ENCODE measurements around the gene DIS3L2. TPM values are rescaled to one million over a fixed set of nuclear protein-coding genes. Genes with fewer than 3 reads are reported as not detected.

DIS3L2 gene
- total and polyA plus RNA-seq, 2 experiments from 2014 or later = 15.2 to 25.3 TPM

DNA sequence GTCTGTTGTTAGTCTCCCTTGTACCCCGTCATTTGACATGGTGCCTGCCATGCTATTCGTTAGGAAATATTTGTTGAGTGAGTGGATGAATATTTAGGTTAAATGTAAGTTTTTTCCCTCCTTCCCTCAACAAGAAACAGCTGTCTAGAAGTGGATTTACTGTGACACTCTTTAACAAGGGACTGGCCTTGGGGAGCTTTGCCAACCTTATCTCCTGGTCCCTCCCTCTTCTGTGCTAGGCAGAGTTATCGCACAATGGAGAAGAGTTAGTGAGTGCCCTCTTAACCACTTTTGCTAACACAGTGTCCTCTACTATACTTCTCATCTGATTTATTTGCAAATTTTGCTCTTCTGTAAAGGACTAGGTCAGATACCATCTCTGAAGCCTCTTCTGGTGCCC is 61.2 kb downstream of the DIS3L2 start:
- no peaks in the 10 kb centered on the region; the same call in 1 of the 2 replicates for H4K20me1 ChIP-seq (replicated peaks; ENCODE audit: insufficient read depth)
- no peaks in the 10 kb centered on the region for H3F3A ChIP-seq (replicated peaks; ENCODE audit: low read depth)
- no peaks in the 10 kb centered on the region for H3K27me3 ChIP-seq (ENCODE audit: insufficient read depth)
- H3K9me2 ChIP-seq (ENCODE audit: insufficient read depth) = no peaks in the 10 kb centered on the region
- ATAC-seq (no peak), DNase-seq (ENCODE audit: low spot score) (no peak)
- no peaks in the 10 kb centered on the region for H3K27me3 Mint-ChIP-seq (ENCODE audit: insufficient read depth, low read depth, poor library complexity)
- H3K79me2 ChIP-seq (replicated peaks; ENCODE audit: insufficient read depth) = no peaks in the 10 kb centered on the region
- H3K36me3 Mint-ChIP-seq (ENCODE audit: low read depth) = no peaks in the 10 kb centered on the region; the same call in 2 of the 3 replicates
- H3K27ac ChIP-seq (ENCODE audit: low read depth) = no peak overlapping the region
- H3K27ac Mint-ChIP-seq = no peak overlapping the region
- H3K36me3 ChIP-seq (ENCODE audit: insufficient read depth) = peaks cover 8% of the 10 kb centered on the region; the same call in 1 of the 2 replicates
- no peaks in the 10 kb centered on the region for H3K4me1 Mint-ChIP-seq
- no peaks in the 10 kb centered on the region; the same call in 1 of the 2 replicates for H3K4me1 ChIP-seq (ENCODE audit: insufficient read depth)
- H3K4me2 ChIP-seq = no peak overlapping the region
- no peaks in the 10 kb centered on the region for H3K9me3 Mint-ChIP-seq
- H3K4me3 ChIP-seq = no peak overlapping the region
- TF ChIP-seq, protein P1, sequence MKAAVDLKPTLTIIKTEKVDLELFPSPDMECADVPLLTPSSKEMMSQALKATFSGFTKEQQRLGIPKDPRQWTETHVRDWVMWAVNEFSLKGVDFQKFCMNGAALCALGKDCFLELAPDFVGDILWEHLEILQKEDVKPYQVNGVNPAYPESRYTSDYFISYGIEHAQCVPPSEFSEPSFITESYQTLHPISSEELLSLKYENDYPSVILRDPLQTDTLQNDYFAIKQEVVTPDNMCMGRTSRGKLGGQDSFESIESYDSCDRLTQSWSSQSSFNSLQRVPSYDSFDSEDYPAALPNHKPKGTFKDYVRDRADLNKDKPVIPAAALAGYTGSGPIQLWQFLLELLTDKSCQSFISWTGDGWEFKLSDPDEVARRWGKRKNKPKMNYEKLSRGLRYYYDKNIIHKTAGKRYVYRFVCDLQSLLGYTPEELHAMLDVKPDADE (IDR thresholded peaks at IDR 0.05) = no peak
- TF ChIP-seq STAT1 (IDR thresholded peaks at IDR 0.05; ENCODE audit: unreplicated experiment) = no peak
- TF ChIP-seq, protein P2, sequence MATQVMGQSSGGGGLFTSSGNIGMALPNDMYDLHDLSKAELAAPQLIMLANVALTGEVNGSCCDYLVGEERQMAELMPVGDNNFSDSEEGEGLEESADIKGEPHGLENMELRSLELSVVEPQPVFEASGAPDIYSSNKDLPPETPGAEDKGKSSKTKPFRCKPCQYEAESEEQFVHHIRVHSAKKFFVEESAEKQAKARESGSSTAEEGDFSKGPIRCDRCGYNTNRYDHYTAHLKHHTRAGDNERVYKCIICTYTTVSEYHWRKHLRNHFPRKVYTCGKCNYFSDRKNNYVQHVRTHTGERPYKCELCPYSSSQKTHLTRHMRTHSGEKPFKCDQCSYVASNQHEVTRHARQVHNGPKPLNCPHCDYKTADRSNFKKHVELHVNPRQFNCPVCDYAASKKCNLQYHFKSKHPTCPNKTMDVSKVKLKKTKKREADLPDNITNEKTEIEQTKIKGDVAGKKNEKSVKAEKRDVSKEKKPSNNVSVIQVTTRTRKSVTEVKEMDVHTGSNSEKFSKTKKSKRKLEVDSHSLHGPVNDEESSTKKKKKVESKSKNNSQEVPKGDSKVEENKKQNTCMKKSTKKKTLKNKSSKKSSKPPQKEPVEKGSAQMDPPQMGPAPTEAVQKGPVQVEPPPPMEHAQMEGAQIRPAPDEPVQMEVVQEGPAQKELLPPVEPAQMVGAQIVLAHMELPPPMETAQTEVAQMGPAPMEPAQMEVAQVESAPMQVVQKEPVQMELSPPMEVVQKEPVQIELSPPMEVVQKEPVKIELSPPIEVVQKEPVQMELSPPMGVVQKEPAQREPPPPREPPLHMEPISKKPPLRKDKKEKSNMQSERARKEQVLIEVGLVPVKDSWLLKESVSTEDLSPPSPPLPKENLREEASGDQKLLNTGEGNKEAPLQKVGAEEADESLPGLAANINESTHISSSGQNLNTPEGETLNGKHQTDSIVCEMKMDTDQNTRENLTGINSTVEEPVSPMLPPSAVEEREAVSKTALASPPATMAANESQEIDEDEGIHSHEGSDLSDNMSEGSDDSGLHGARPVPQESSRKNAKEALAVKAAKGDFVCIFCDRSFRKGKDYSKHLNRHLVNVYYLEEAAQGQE (IDR thresholded peaks at IDR 0.05; ENCODE audit: unreplicated experiment) = no peak
- TF ChIP-seq CREB1 (CRISPR knock-in tag; IDR thresholded peaks at IDR 0.05; ENCODE audit: low read depth) = no peak
- TF ChIP-seq, protein P3, sequence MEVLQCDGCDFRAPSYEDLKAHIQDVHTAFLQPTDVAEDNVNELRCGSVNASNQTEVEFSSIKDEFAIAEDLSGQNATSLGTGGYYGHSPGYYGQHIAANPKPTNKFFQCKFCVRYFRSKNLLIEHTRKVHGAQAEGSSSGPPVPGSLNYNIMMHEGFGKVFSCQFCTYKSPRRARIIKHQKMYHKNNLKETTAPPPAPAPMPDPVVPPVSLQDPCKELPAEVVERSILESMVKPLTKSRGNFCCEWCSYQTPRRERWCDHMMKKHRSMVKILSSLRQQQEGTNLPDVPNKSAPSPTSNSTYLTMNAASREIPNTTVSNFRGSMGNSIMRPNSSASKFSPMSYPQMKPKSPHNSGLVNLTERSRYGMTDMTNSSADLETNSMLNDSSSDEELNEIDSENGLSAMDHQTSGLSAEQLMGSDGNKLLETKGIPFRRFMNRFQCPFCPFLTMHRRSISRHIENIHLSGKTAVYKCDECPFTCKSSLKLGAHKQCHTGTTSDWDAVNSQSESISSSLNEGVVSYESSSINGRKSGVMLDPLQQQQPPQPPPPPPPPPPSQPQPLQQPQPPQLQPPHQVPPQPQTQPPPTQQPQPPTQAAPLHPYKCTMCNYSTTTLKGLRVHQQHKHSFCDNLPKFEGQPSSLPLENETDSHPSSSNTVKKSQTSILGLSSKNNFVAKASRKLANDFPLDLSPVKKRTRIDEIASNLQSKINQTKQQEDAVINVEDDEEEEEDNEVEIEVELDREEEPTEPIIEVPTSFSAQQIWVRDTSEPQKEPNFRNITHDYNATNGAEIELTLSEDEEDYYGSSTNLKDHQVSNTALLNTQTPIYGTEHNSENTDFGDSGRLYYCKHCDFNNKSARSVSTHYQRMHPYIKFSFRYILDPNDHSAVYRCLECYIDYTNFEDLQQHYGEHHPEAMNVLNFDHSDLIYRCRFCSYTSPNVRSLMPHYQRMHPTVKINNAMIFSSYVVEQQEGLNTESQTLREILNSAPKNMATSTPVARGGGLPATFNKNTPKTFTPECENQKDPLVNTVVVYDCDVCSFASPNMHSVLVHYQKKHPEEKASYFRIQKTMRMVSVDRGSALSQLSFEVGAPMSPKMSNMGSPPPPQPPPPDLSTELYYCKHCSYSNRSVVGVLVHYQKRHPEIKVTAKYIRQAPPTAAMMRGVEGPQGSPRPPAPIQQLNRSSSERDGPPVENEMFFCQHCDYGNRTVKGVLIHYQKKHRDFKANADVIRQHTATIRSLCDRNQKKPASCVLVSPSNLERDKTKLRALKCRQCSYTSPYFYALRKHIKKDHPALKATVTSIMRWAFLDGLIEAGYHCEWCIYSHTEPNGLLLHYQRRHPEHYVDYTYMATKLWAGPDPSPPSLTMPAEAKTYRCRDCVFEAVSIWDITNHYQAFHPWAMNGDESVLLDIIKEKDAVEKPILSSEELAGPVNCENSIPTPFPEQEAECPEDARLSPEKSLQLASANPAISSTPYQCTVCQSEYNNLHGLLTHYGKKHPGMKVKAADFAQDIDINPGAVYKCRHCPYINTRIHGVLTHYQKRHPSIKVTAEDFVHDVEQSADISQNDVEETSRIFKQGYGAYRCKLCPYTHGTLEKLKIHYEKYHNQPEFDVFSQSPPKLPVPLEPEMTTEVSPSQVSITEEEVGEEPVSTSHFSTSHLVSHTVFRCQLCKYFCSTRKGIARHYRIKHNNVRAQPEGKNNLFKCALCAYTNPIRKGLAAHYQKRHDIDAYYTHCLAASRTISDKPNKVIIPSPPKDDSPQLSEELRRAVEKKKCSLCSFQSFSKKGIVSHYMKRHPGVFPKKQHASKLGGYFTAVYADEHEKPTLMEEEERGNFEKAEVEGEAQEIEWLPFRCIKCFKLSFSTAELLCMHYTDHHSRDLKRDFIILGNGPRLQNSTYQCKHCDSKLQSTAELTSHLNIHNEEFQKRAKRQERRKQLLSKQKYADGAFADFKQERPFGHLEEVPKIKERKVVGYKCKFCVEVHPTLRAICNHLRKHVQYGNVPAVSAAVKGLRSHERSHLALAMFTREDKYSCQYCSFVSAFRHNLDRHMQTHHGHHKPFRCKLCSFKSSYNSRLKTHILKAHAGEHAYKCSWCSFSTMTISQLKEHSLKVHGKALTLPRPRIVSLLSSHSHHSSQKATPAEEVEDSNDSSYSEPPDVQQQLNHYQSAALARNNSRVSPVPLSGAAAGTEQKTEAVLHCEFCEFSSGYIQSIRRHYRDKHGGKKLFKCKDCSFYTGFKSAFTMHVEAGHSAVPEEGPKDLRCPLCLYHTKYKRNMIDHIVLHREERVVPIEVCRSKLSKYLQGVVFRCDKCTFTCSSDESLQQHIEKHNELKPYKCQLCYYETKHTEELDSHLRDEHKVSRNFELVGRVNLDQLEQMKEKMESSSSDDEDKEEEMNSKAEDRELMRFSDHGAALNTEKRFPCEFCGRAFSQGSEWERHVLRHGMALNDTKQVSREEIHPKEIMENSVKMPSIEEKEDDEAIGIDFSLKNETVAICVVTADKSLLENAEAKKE (CRISPR knock-in tag; IDR thresholded peaks at IDR 0.05) = no peak
- no peak for TF ChIP-seq NANOG (IDR thresholded peaks at IDR 0.05; ENCODE audit: borderline replicate concordance)
- TF ChIP-seq POLR2AphosphoS5 (IDR thresholded peaks at IDR 0.05; ENCODE audit: low read depth) = no peak
- no peak for TF ChIP-seq EZH2phosphoT487 (IDR thresholded peaks at IDR 0.05; ENCODE audit: unreplicated experiment)
- no peak for TF ChIP-seq ZNF114 (CRISPR knock-in tag; IDR thresholded peaks at IDR 0.05)
- TF ChIP-seq ZNF331 (CRISPR knock-in tag; IDR thresholded peaks at IDR 0.05; ENCODE audit: low read depth) = no peak
- H3K4me3 Mint-ChIP-seq = no peak overlapping the region
- H2AFZ ChIP-seq = no peak overlapping the region
